ENCODE data around the gene STOM.

GRCh38 chr9:121289772-121290370 is 80.2 kb downstream of the STOM start:
- TF ChIP-seq CTCF (conservative IDR thresholded peaks at IDR 0.05) (no peak), EZH2 (IDR thresholded peaks at IDR 0.05; ENCODE audit: low read depth) (no peak)
